Measurements from ENCODE around the gene KCNG3. TPM values are rescaled to one million over a fixed set of nuclear protein-coding genes. Genes with fewer than 3 reads are reported as not detected.

KCNG3 gene
- total and polyA plus RNA-seq, 2 of the 13 experiments (the other 11 are each of a cell fraction or from before 2014, with no cell fraction given): 2.8 to 4.8 TPM

GRCh38 chr2:42492691-42493467 lies 903 bp downstream of the KCNG3 start (continued):
- no peak for TF ChIP-seq ZNF7 (CRISPR knock-in tag; IDR thresholded peaks at IDR 0.05)
- no peak for TF ChIP-seq HNRNPUL1 (IDR thresholded peaks at IDR 0.05; ENCODE audit: low read depth, low read length)
- TF ChIP-seq ZNF230 (CRISPR knock-in tag; IDR thresholded peaks at IDR 0.05): no peak
- TF ChIP-seq ZBTB7B (CRISPR knock-in tag; IDR thresholded peaks at IDR 0.05): no peak
- no peak for TF ChIP-seq ZNF597 (CRISPR knock-in tag; IDR thresholded peaks at IDR 0.05)
- TF ChIP-seq YY1 (IDR thresholded peaks at IDR 0.05; ENCODE audit: insufficient read depth, insufficient replicate concordance, low read depth, low read length): no peak
- TF ChIP-seq SIX4 (CRISPR knock-in tag; IDR thresholded peaks at IDR 0.05): no peak
- TF ChIP-seq GMEB1 (CRISPR knock-in tag; IDR thresholded peaks at IDR 0.05; ENCODE audit: borderline replicate concordance): no peak
- no peak for TF ChIP-seq ATF3 (CRISPR knock-in tag; IDR thresholded peaks at IDR 0.05)
- no peak for TF ChIP-seq SRF (IDR thresholded peaks at IDR 0.05; ENCODE audit: low read depth, low read length)
- TF ChIP-seq CEBPB (IDR thresholded peaks at IDR 0.05; ENCODE audit: borderline replicate concordance, low read depth, low read length): no peak
- peak; percentile 20; the same call in 1 of the 2 replicates for TF ChIP-seq ARNT2 (CRISPR knock-in tag; IDR thresholded peaks at IDR 0.05; ENCODE audit: low read depth)
- peak in 1 of 2 experiments; percentile 20; a peak in 1 of 4 replicates for TF ChIP-seq KLF16 (CRISPR knock-in tag; IDR thresholded peaks at IDR 0.05)
- peak; percentile 48; the same call in 1 of the 2 replicates for TF ChIP-seq SAP130 (CRISPR knock-in tag; IDR thresholded peaks at IDR 0.05; ENCODE audit: low read depth)
- TF ChIP-seq TBX2 (CRISPR knock-in tag; IDR thresholded peaks at IDR 0.05; ENCODE audit: borderline replicate concordance): peak; percentile 65
- no peak for TF ChIP-seq EEA1 (CRISPR knock-in tag; IDR thresholded peaks at IDR 0.05; ENCODE audit: borderline replicate concordance)
- peak; percentile 14; the same call in 1 of the 2 replicates for TF ChIP-seq ARID5B (CRISPR knock-in tag; IDR thresholded peaks at IDR 0.05)
- no peak for TF ChIP-seq MTF2 (CRISPR knock-in tag; IDR thresholded peaks at IDR 0.05; ENCODE audit: borderline replicate concordance)
- no peak for TF ChIP-seq IRF9 (CRISPR knock-in tag; IDR thresholded peaks at IDR 0.05; ENCODE audit: borderline replicate concordance)
- TF ChIP-seq ZFYVE20 (CRISPR knock-in tag; IDR thresholded peaks at IDR 0.05; ENCODE audit: borderline replicate concordance, low read depth): no peak; the same call in 1 of the 2 replicates
- TF ChIP-seq SRSF1 (optimal IDR thresholded peaks at IDR 0.05; ENCODE audit: low read depth, low read length): no peak
- TF ChIP-seq NFE2 (CRISPR knock-in tag; IDR thresholded peaks at IDR 0.05): no peak
